Measurements from ENCODE around the gene FGF14.

DNA sequence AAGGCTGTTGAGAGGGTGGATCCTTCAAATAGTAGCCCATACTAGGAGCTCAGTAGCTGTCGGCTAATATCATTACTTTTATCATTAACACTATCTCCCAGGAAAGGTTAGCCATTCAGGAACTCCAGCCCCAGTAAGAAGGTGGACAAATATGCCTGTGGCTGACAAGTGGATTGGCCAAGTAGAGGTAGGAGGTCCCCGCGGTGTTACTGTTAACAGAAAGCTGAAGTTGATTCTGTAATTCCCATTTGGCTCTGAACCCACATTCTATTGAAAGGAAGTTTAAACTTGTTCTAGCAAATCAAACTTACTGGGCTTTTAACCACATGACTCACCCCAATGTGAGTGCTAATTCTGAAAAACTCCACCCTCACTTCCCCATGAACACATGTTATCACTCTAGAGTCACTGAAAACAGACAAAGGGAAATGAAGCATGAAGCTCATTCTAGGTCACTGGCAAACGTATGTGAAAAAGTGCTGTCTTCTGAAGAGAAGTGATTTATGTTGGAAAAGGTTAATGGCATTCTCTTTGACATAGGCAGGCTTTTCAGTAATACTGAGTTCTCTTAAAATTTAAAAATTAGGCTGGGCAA is 273.5 kb downstream of the FGF14 start:
- TF ChIP-seq EZH2 (IDR thresholded peaks at IDR 0.05; ENCODE audit: borderline replicate concordance): no peak
- TF ChIP-seq, protein P1, sequence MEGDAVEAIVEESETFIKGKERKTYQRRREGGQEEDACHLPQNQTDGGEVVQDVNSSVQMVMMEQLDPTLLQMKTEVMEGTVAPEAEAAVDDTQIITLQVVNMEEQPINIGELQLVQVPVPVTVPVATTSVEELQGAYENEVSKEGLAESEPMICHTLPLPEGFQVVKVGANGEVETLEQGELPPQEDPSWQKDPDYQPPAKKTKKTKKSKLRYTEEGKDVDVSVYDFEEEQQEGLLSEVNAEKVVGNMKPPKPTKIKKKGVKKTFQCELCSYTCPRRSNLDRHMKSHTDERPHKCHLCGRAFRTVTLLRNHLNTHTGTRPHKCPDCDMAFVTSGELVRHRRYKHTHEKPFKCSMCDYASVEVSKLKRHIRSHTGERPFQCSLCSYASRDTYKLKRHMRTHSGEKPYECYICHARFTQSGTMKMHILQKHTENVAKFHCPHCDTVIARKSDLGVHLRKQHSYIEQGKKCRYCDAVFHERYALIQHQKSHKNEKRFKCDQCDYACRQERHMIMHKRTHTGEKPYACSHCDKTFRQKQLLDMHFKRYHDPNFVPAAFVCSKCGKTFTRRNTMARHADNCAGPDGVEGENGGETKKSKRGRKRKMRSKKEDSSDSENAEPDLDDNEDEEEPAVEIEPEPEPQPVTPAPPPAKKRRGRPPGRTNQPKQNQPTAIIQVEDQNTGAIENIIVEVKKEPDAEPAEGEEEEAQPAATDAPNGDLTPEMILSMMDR (IDR thresholded peaks at IDR 0.05; ENCODE audit: poor library complexity): no peak
